Glutamatergic neuron (in vitro differentiated cells): ENCODE data around the gene SYT2. TPM values are rescaled to one million over a fixed set of nuclear protein-coding genes. Genes with fewer than 3 reads are reported as not detected.

Experiments
- DNase-seq: peaks from one replicate; pipeline ENCODE4 v3.0.0; 2022
- H3K27ac Mint-ChIP-seq: one replicate; pipeline ENCODE4 v1.8.0; 2020; ENCODE audit warnings: mild to moderate bottlenecking, mixed read lengths, inconsistent platforms; ENCODE audit not compliant: unreplicated experiment
- H3K27me3 Mint-ChIP-seq: one replicate; pipeline ENCODE4 v1.8.0; 2020; ENCODE audit warnings: mild to moderate bottlenecking, moderate library complexity, mixed read lengths, inconsistent platforms; ENCODE audit not compliant: unreplicated experiment
- H3K36me3 Mint-ChIP-seq: one replicate; pipeline ENCODE4 v1.8.0; 2020; ENCODE audit warnings: mild to moderate bottlenecking, mixed read lengths, inconsistent platforms; ENCODE audit not compliant: unreplicated experiment
- H3K4me1 Mint-ChIP-seq: one replicate; pipeline ENCODE4 v1.8.0; 2020; ENCODE audit warnings: mild to moderate bottlenecking, low read depth, mixed read lengths, inconsistent platforms; ENCODE audit not compliant: unreplicated experiment
- H3K4me3 Mint-ChIP-seq: one replicate; pipeline ENCODE4 v1.8.0; 2020; ENCODE audit warnings: mild to moderate bottlenecking, mixed read lengths, inconsistent platforms; ENCODE audit not compliant: unreplicated experiment
- H3K9me3 Mint-ChIP-seq: one replicate; pipeline ENCODE4 v1.8.0; 2020; ENCODE audit warnings: mild to moderate bottlenecking, moderate library complexity, mixed read lengths, inconsistent platforms; ENCODE audit not compliant: unreplicated experiment
- total RNA-seq: library from RNA; stranded (reverse); fragmentation: NEBNext Ultra II Directional; extraction: Animal tissue kit (Norgen Biotek cat#: 25700); gene quantifications from one replicate; pipeline ENCODE4 v1.2.1, GENCODE V29; 2021; ENCODE audit not compliant: unreplicated experiment
- TF ChIP-seq, protein P1 (sequence below): fragments of 200-600 bp; sonication (generic); IDR thresholded peaks from one replicate; pipeline ENCODE4 v1.5.0; 2021; ENCODE audit not compliant: partially characterized antibody, unreplicated experiment

Gene SYT2
- total RNA-seq, 1 donor from 2014 or later, result 2.6 TPM

GRCh38 chr1:202648605-202649226 is 61.5 kb downstream of the SYT2 start:
- Mint-ChIP-seq H3K27ac (no peak overlapping the region), H3K9me3 (peaks cover 4% of the 10 kb centered on the region), H3K4me3 (no peak overlapping the region), H3K4me1 (peaks cover 11% of the 10 kb centered on the region), H3K27me3 (peaks cover 15% of the 10 kb centered on the region), H3K36me3 (no peaks in the 10 kb centered on the region)
- DNase-seq, result no peak
- TF ChIP-seq, protein P1, sequence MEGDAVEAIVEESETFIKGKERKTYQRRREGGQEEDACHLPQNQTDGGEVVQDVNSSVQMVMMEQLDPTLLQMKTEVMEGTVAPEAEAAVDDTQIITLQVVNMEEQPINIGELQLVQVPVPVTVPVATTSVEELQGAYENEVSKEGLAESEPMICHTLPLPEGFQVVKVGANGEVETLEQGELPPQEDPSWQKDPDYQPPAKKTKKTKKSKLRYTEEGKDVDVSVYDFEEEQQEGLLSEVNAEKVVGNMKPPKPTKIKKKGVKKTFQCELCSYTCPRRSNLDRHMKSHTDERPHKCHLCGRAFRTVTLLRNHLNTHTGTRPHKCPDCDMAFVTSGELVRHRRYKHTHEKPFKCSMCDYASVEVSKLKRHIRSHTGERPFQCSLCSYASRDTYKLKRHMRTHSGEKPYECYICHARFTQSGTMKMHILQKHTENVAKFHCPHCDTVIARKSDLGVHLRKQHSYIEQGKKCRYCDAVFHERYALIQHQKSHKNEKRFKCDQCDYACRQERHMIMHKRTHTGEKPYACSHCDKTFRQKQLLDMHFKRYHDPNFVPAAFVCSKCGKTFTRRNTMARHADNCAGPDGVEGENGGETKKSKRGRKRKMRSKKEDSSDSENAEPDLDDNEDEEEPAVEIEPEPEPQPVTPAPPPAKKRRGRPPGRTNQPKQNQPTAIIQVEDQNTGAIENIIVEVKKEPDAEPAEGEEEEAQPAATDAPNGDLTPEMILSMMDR, result no peak

DNA sequence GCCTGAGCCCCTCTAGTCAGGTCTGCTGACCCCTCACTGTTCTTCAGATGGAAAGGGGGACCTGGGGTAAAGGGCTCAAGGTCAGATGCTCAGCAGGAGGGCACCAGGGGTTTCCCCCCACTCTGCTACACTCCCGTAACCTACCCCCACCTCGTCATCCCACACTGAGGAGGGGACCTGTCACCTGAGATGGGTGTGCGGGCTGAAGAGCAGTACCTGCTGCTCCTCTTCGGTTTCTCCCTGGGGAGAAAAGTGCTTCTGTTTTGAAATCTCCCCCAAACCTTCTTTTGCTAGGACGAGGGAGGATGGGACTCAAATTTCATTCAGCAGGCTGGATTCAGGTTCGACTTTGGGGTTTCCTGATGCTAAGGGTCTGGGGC is 65.2 kb downstream of the SYT2 start:
- Mint-ChIP-seq H3K36me3 (no peaks in the 10 kb centered on the region), H3K27ac (no peak overlapping the region), H3K4me1 (peaks cover 13% of the 10 kb centered on the region), H3K4me3 (no peak overlapping the region), H3K27me3 (peaks cover 8% of the 10 kb centered on the region), H3K9me3 (peaks cover 13% of the 10 kb centered on the region)
- TF ChIP-seq, protein P1, result no peak
- no peak for DNase-seq

GRCh38 chr1:202644219-202645096 is 65.8 kb downstream of the SYT2 start:
- Mint-ChIP-seq H3K27me3 (peaks cover 8% of the 10 kb centered on the region), H3K9me3 (peaks cover 14% of the 10 kb centered on the region), H3K4me1 (peaks cover 19% of the 10 kb centered on the region), H3K4me3 (peak overlapping the region; percentile 78), H3K27ac (no peak overlapping the region), H3K36me3 (no peaks in the 10 kb centered on the region)
- TF ChIP-seq, protein P1, result no peak
- DNase-seq, result no peak

DNA sequence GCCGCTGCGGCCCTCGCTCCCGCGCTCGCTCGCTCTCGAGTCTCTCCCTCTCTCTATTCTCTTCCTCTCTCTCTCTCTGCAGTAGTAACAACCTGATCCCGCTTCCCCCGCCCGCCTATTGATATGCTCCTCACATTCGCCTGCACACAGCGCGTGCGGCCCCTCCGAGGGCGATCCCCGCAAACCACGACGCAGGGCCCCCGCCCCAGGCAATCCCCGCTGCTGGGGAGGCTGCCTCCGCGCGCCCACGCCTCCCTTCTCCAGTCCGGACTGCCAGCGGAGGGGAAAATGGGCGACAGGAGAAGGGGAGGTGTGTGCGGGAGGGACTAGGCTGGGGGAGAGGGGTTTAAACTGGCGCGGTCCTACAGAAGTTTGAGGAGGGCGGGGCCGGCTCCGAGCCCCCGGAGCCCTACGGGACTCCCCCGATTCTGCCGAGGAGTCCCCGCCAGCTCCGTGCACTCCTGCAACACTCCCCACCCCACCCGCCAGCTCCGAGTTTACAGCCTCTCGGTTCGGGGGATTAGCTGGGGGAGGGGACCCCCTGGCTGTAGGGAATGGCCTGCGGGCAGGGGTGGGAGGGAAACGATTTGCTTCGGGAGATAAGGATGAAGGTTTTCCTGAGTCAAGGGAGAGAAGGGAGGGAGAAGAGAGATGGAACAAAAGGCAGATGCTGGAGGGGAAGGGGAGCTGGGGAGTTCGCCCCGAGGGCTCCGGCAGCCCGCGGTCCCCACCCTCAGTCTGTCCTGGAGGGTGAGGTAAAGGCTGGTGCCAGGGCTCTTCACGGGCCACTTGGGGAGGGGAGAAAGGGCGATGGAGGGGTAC is 66.6 kb downstream of the SYT2 start:
- Mint-ChIP-seq H3K27me3 (peaks cover 8% of the 10 kb centered on the region), H3K27ac (no peak overlapping the region), H3K36me3 (no peaks in the 10 kb centered on the region), H3K4me1 (peaks cover 25% of the 10 kb centered on the region), H3K9me3 (peaks cover 15% of the 10 kb centered on the region), H3K4me3 (peak overlapping the region; percentile 83)
- peak; percentile 50 for DNase-seq
- TF ChIP-seq, protein P1, result no peak
